GM12878 (cell line): ENCODE data around the gene CCDC159. TPM values are rescaled to one million over a fixed set of nuclear protein-coding genes. Genes with fewer than 3 reads are reported as not detected.
A peak's percentile ranks its signal among the peaks of the same experiment; 100 is the strongest.

Experiments used
- ATAC-seq: fragments of 200-7000 bp; cut with Tn5 transposase; 3 replicates; pipeline ENCODE4 v1.9.1; 2020; ENCODE audit warnings: mild to moderate bottlenecking, moderate library complexity
- BruUV-seq: library from RNA; stranded (reverse); fragments of 400-500 nt; replicated peaks from 2 replicates; lab custom pipeline; 2021; lab: Mats Ljungman, UMichigan
- CTCF ChIA-PET: fragments of 300-600 bp; sonication (Branson Sonifier 250); formaldehyde crosslinking; extraction: SDS; loops from one replicate; lab custom pipeline; 2021; ENCODE audit warnings: inconsistent platforms; lab: Yijun Ruan, JAX
- POLR2A ChIA-PET: fragments of 350-600 bp; formaldehyde crosslinking; extraction: SDS; loops from one replicate; lab custom pipeline; 2021; ENCODE audit warnings: inconsistent platforms; lab: Charles Lee
- RAD21 ChIA-PET: fragments of 300-600 bp; sonication (Branson Sonifier 250); formaldehyde crosslinking; loops from one replicate; lab custom pipeline; 2023; ENCODE audit warnings: antibody characterized with exemption; ENCODE audit not compliant: unreplicated experiment; lab: Charles Lee
- SMC1A ChIA-PET: fragments of 300-600 bp; sonication (Branson Sonifier 250); formaldehyde crosslinking; loops from one replicate; lab custom pipeline; 2023; ENCODE audit not compliant: unreplicated experiment, uncharacterized antibody; lab: Charles Lee
- DNase-seq: peaks from one replicate; pipeline ENCODE4 v3.0.0-alpha.2; 2011; ENCODE audit warnings: low read depth, low spot score
- FAIRE-seq: peaks from 3 replicates; lab custom pipeline; 2011; peaks lifted over from hg19 to GRCh38; lab: Jason Lieb, UNC
- H2AFZ ChIP-seq: 2 replicates; pipeline ENCODE4 v1.6.0; 2011; ENCODE audit warnings: low read depth, low read length, control low read depth; ENCODE audit not compliant: control insufficient read depth
- H3K27ac ChIP-seq: 2 replicates; pipeline ENCODE4 v1.5.1; 2011; ENCODE audit warnings: control low read depth; ENCODE audit not compliant: control insufficient read depth, insufficient read depth
- H3K27me3 ChIP-seq, 2 experiments: replicated peaks in 1 of 2; 2 replicates each; pipeline versions ENCODE4 v1.6.0 to v1.6.1; 2011; ENCODE audit warnings: low read length in 1 of 2; ENCODE audit not compliant: control insufficient read depth in 2 of 2, insufficient read depth in 2 of 2
- H3K36me3 ChIP-seq, 2 experiments: 2 replicates each; pipeline ENCODE4 v1.5.1; 2011; ENCODE audit warnings: low read length in 1 of 2; ENCODE audit not compliant: control insufficient read depth in 2 of 2, insufficient read depth in 2 of 2
- H3K4me1 ChIP-seq: 2 replicates; pipeline ENCODE4 v1.6.1; 2011; ENCODE audit warnings: mild to moderate bottlenecking, low read length, moderate library complexity, mixed read lengths; ENCODE audit not compliant: control insufficient read depth, insufficient read depth
- H3K4me2 ChIP-seq: 2 replicates; pipeline ENCODE4 v1.6.0; 2011; ENCODE audit warnings: control low read depth; ENCODE audit not compliant: control insufficient read depth, insufficient read depth
- H3K4me3 ChIP-seq: fragments of 200-600 bp; sonication (generic); 2 replicates; pipeline ENCODE4 v1.5.1; 2016
- H3K79me2 ChIP-seq: 2 replicates; pipeline ENCODE4 v1.6.0; 2011; ENCODE audit warnings: low read length; ENCODE audit not compliant: control insufficient read depth, insufficient read depth
- H3K9ac ChIP-seq: 2 replicates; pipeline ENCODE4 v1.8.0; 2011; ENCODE audit warnings: low read length, control low read depth, mixed read lengths; ENCODE audit not compliant: control insufficient read depth, insufficient read depth
- H3K9me3 ChIP-seq: replicated peaks from 3 replicates; pipeline ENCODE4 v1.5.1; 2011; ENCODE audit warnings: mild to moderate bottlenecking, low read length; ENCODE audit not compliant: control insufficient read depth, insufficient read depth
- H4K20me1 ChIP-seq: 2 replicates; pipeline ENCODE4 v1.6.0; 2011; ENCODE audit not compliant: control insufficient read depth, insufficient read depth
- CTCF ChIP-seq, 3 experiments: IDR thresholded peaks in 2 of 3; conservative IDR thresholded peaks in 1 of 3; 2 replicates each; pipeline ENCODE4 v1.5.1; 2011; ENCODE audit warnings: low read depth in 3 of 3, low read length in 3 of 3, mild to moderate bottlenecking in 3 of 3, control low read depth in 2 of 3, moderate library complexity in 2 of 3, inconsistent platforms in 1 of 3, mixed read lengths in 1 of 3; ENCODE audit not compliant: control insufficient read depth in 2 of 3, insufficient read depth in 1 of 3; ENCODE audit errors: extremely low read depth in 1 of 3
- HCFC1 ChIP-seq: fragments of 150-350 bp; IDR thresholded peaks from 2 replicates; pipeline ENCODE4 v1.6.1; 2014; ENCODE audit warnings: low read length
- KDM1A ChIP-seq: fragments of 200-600 bp; sonication (generic); IDR thresholded peaks from 2 replicates; pipeline ENCODE4 v1.6.1; 2016; ENCODE audit warnings: borderline replicate concordance
- NR2F1 ChIP-seq: fragments of 450-650 bp; conservative IDR thresholded peaks from 2 replicates; pipeline ENCODE4 v1.6.1; 2017; ENCODE audit warnings: mild to moderate bottlenecking
- POU2F2 ChIP-seq: IDR thresholded peaks from 3 replicates; pipeline ENCODE4 v1.6.1; 2011; ENCODE audit warnings: low read depth, mild to moderate bottlenecking, low read length, borderline replicate concordance
- RFX5 ChIP-seq: IDR thresholded peaks from 2 replicates; pipeline ENCODE4 v1.6.1; 2011; ENCODE audit warnings: low read depth, low read length, improper control_type of control experiment
- ZBED1 ChIP-seq: IDR thresholded peaks from 2 replicates; pipeline ENCODE4 v1.6.1; 2016; ENCODE audit warnings: borderline replicate concordance
- ZBTB33 ChIP-seq: fragments of 450-650 bp; IDR thresholded peaks from 2 replicates; pipeline ENCODE4 v1.6.1; 2017; ENCODE audit warnings: mild to moderate bottlenecking
- WGBS: methylation state at CpG from one replicate; pipeline ENCODE4 v1.1.6; 2016; ENCODE audit warnings: low lambda C conversion rate; ENCODE audit not compliant: insufficient replicate concordance, insufficient coverage; ENCODE audit errors: missing lambda C conversion rate; 5-methylcytosine and 5-hydroxymethylcytosine counted together
- in situ Hi-C: fragments of 300-500 bp; cut with MboI; formaldehyde crosslinking; loops from 9 replicates; pipeline ENCODE4 v1.14.3; 2018; ENCODE audit warnings: mixed read lengths
- intact Hi-C: fragments of 100-400 bp; cut with micrococcal nuclease; formaldehyde crosslinking; loops from one replicate; pipeline ENCODE4 v1.14.2; 2022; ENCODE audit not compliant: unreplicated experiment
- polyA plus RNA-seq, 11 experiments: library from polyadenylated mRNA; depleted of rRNA in 4 of 11; unstranded in 6 of 11; stranded (reverse) in 5 of 11; fragments of >200 nt; fragmentation: Nextera tagmentation in 4 of 11; fragmentation: Illumina TruSeq in 1 of 11; extraction: Ambion mirVana in 4 of 11; extraction: Trizol in 1 of 11; gene quantifications; 1 replicate in 1 of 11; 2 replicates in 10 of 11; pipeline versions ENCODE4 v1.2.1 to v1.2.3, GENCODE V29; 2011 to 2016; ENCODE audit warnings: inconsistent platforms in 2 of 11, missing spikeins in 2 of 11, low read depth in 1 of 11
- total RNA-seq, 4 experiments: library from RNA; depleted of rRNA in 3 of 4; stranded (reverse); fragments of >200 nt in 3 of 4; fragmentation: Illumina TruSeq in 1 of 4; extraction: Trizol in 1 of 4; gene quantifications; 2 replicates each; pipeline versions ENCODE4 v1.2.1 to v1.2.3, GENCODE V29; 2013 to 2021

Gene CCDC159
- total and polyA plus RNA-seq, 10 of the 15 experiments (the other 5 are each of a cell fraction or from before 2014, with no cell fraction given), result 0.61 to 14.7 (median 10.1) TPM

- ATAC-seq (no peak), FAIRE-seq (no peak)
- BruUV-seq, result no TSS peak
- Histone ChIP-seq H3K36me3 (no peaks in the 10 kb centered on the region), H3K9me3 (no peaks in the 10 kb centered on the region), H4K20me1 (no peaks in the 10 kb centered on the region), H3K9ac (no peak overlapping the region), H3K4me2 (peak overlapping the region; percentile 54), H3K4me1 (peaks cover 4% of the 10 kb centered on the region; the same call in 1 of the 2 replicates), H3K27ac (no peak overlapping the region)
- 86% methylated on average over 6 of the region's 6 CpGs for WGBS
- intact Hi-C loops, result no loop called here
- ChIA-PET POLR2A (no interaction called here), CTCF (no interaction called here)
- in situ Hi-C loops, result no loop called here
- no peak for TF ChIP-seq NR2F1
- TF ChIP-seq POU2F2, result 0 out of 3 replicates have a peak, but pooled peaks have one; percentile 29
- TF ChIP-seq KDM1A, result no peak
- TF ChIP-seq, all 136 proteins: peak for 1
- DNase-seq, result no peak
- H2AFZ ChIP-seq, result no peak overlapping the region
- RAD21 ChIA-PET, result no interaction called here
- H3K27me3 ChIP-seq, result no peaks in the 10 kb centered on the region
- H3K4me3 ChIP-seq, result no peak overlapping the region
- H3K79me2 ChIP-seq, result no peaks in the 10 kb centered on the region
- SMC1A ChIA-PET, result no interaction called here
Measured at GRCh38 chr19:11356074-11356397, 9.7 kb downstream of the CCDC159 start.

DNA sequence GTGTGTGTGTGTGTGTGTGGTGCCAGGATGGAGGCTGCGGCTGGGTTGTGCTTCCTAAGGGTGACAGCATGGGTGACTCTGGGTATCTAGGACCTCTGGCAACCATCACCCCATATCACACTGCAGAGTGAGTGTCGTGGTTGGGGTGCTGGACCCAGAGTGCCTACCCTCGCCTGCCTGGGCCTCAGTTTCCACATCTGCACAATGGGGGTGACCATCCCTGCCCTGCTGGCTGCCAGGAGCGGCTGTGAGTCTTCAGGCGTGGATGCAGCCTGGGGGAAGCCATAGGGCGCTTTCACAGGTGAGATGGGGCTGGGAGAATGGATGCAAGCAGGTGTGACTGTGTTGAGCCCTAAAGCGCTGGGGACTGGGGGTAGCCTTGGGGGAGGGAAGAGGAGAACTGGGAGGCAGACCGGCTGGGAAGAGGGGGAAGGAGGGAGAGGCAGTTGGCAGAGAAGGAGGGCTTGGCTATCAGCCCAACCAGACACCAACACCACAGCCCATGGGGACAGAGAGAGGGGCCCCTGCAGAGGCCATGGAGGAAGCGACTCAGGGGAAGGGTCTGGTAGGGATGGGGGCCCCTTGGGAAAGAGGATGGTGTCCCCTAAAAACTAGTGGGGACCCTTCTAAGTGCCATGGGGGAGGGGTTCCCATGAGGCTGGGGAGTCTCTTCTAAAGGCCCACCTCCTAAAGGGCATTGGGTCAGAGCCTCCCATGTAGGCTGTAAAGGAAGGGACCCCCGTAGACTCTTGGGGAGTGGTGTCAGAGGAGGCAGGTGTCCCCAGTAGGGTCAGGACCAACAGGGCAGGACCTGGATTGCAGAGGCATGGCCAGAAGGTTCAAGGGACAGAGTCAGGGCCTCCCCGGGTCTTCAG is 10.6 kb downstream of the CCDC159 start:
- no peak for ATAC-seq
- CTCF ChIA-PET, result interaction anchor here (1.7 kb wide), 1 partner anchor 11 kb away, joined by 4 read pairs; the partner anchor contains the start of genes CCDC159 and TMEM205
- no TSS peak for BruUV-seq
- TF ChIP-seq CTCF (IDR thresholded peaks at IDR 0.05 in 2 of 3, conservative IDR thresholded peaks at IDR 0.05 in 1 of 3; ENCODE audit: control insufficient read depth in 2 of 3, extremely low read depth in 1 of 3, insufficient read depth in 1 of 3, low read depth in 3 of 3, low read length in 3 of 3) (no peak), ZBED1 (no peak), RFX5 (no peak), ZBTB33 (no peak), HCFC1 (no peak)

More for the DNA sequence above, 10.6 kb downstream of the CCDC159 start:
- H4K20me1 ChIP-seq, result no peaks in the 10 kb centered on the region
- ChIA-PET RAD21 (no interaction called here), POLR2A (no interaction called here), SMC1A (no interaction called here)
- H3K27ac ChIP-seq, result no peak overlapping the region
- H3K9me3 ChIP-seq, result no peaks in the 10 kb centered on the region
- 61% methylated on average over 10 of the region's 11 CpGs for WGBS
- H2AFZ ChIP-seq, result no peak overlapping the region
- no peaks in the 10 kb centered on the region for H3K36me3 ChIP-seq
- FAIRE-seq, result no peak
- no peak overlapping the region for H3K4me3 ChIP-seq
- in situ Hi-C loops, result no loop called here
- no peaks in the 10 kb centered on the region for H3K27me3 ChIP-seq
- H3K9ac ChIP-seq, result no peak overlapping the region
- H3K79me2 ChIP-seq, result no peaks in the 10 kb centered on the region
- H3K4me1 ChIP-seq, result peaks cover 4% of the 10 kb centered on the region; the same call in 1 of the 2 replicates
- no peak for DNase-seq
- no peak overlapping the region for H3K4me2 ChIP-seq
- intact Hi-C loops, result no loop called here
